IMR-90 (cell line): ENCODE measurements around the gene MED12. TPM values are rescaled to one million over a fixed set of nuclear protein-coding genes. Genes with fewer than 3 reads are reported as not detected.

Experiments
- ATAC-seq: fragments of 200-7000 bp; cut with Tn5 transposase; 2 replicates; pipeline ENCODE4 v1.9.1; 2020; ENCODE audit warnings: low read depth, mild to moderate bottlenecking, moderate library complexity
- BruUV-seq: library from RNA; stranded (reverse); fragments of 400-500 nt; replicated peaks from 2 replicates; lab custom pipeline; 2021; lab: Mats Ljungman, UMichigan
- CTCF ChIA-PET: fragments of 300-600 bp; formaldehyde crosslinking; extraction: SDS; loops from one replicate; lab custom pipeline; 2021; ENCODE audit warnings: antibody characterized with exemption; lab: Yijun Ruan, JAX
- POLR2A ChIA-PET: fragments of 300-600 bp; sonication (Branson Sonifier 250); formaldehyde crosslinking; loops from one replicate; lab custom pipeline; 2022; ENCODE audit warnings: antibody characterized with exemption; ENCODE audit not compliant: unreplicated experiment; lab: Charles Lee
- DNase-seq: peaks from one replicate; pipeline ENCODE4 v3.0.0; 2013
- H2AFZ ChIP-seq: replicated peaks from 2 replicates; pipeline ENCODE3; 2013; ENCODE audit warnings: low read length, mild to moderate bottlenecking; ENCODE audit not compliant: poor library complexity
- H2AK5ac ChIP-seq: 2 replicates; pipeline ENCODE4 v1.6.1; 2013; ENCODE audit warnings: low read depth, low read length, inconsistent platforms
- H2AK9ac ChIP-seq: replicated peaks from 2 replicates; pipeline ENCODE3; 2013; ENCODE audit warnings: mild to moderate bottlenecking, low read depth, low read length, moderate library complexity; ENCODE audit not compliant: poor library complexity
- H2BK120ac ChIP-seq: 2 replicates; pipeline ENCODE4 v1.6.1; 2013; ENCODE audit warnings: low read depth, low read length, inconsistent platforms
- H2BK15ac ChIP-seq: 3 replicates; pipeline ENCODE4 v1.6.1; 2013; ENCODE audit warnings: low read depth, low read length, inconsistent platforms
- H2BK20ac ChIP-seq: 2 replicates; pipeline ENCODE4 v1.6.1; 2013; ENCODE audit warnings: low read depth, mild to moderate bottlenecking, inconsistent platforms, low read length, moderate library complexity
- H2BK5ac ChIP-seq: 2 replicates; pipeline ENCODE4 v1.6.1; 2013; ENCODE audit warnings: mild to moderate bottlenecking, low read depth, low read length, inconsistent platforms; ENCODE audit not compliant: poor library complexity, severe bottlenecking
- H3K14ac ChIP-seq: replicated peaks from 2 replicates; pipeline ENCODE4 v1.6.1; 2013; ENCODE audit warnings: low read depth, low read length, inconsistent platforms
- H3K18ac ChIP-seq: 2 replicates; pipeline ENCODE4 v1.6.1; 2013; ENCODE audit warnings: low read depth, low read length, control low read depth
- H3K23ac ChIP-seq: 2 replicates; pipeline ENCODE4 v1.6.1; 2013; ENCODE audit warnings: low read depth, low read length, inconsistent platforms
- H3K27ac ChIP-seq: 2 replicates; pipeline ENCODE4 v1.5.1; 2013; ENCODE audit warnings: mild to moderate bottlenecking, control low read depth, low read length; ENCODE audit not compliant: insufficient read depth
- H3K27me3 ChIP-seq: 2 replicates; pipeline ENCODE4 v1.6.1; 2013; ENCODE audit warnings: low read length; ENCODE audit not compliant: control insufficient read depth, insufficient read depth
- H3K36me3 ChIP-seq: 2 replicates; pipeline ENCODE4 v1.6.1; 2013; ENCODE audit warnings: low read length, mixed read lengths; ENCODE audit not compliant: control insufficient read depth, insufficient read depth
- H3K4ac ChIP-seq: 2 replicates; pipeline ENCODE4 v1.6.1; 2013; ENCODE audit warnings: low read depth, low read length, inconsistent platforms
- H3K4me1 ChIP-seq: 2 replicates; pipeline ENCODE4 v1.6.1; 2013; ENCODE audit warnings: low read length, mixed read lengths; ENCODE audit not compliant: control insufficient read depth, insufficient read depth
- H3K4me2 ChIP-seq: 2 replicates; pipeline ENCODE4 v1.6.1; 2013; ENCODE audit warnings: low read depth, mild to moderate bottlenecking, control low read depth, low read length, moderate library complexity
- H3K4me3 ChIP-seq: 2 replicates; pipeline ENCODE4 v1.5.1; 2013; ENCODE audit warnings: low read depth, mild to moderate bottlenecking, control low read depth, low read length, moderate library complexity; ENCODE audit not compliant: insufficient read depth
- H3K56ac ChIP-seq: 2 replicates; pipeline ENCODE4 v1.6.1; 2013; ENCODE audit warnings: low read length, inconsistent platforms; ENCODE audit not compliant: insufficient read depth; ENCODE audit errors: extremely low read depth
- H3K79me1 ChIP-seq, 2 experiments: 2 replicates each; pipeline ENCODE4 v1.6.1; 2013; ENCODE audit warnings: low read length in 2 of 2, inconsistent platforms in 1 of 2, low read depth in 1 of 2
- H3K9ac ChIP-seq: 2 replicates; pipeline ENCODE4 v1.6.1; 2013; ENCODE audit warnings: low read depth, low read length, control low read depth
- H3K9me1 ChIP-seq: 2 replicates; pipeline ENCODE4 v1.6.1; 2013; ENCODE audit warnings: low read length, inconsistent platforms; ENCODE audit not compliant: insufficient read depth
- H3K9me3 ChIP-seq: 2 replicates; pipeline ENCODE4 v1.6.1; 2013; ENCODE audit warnings: low read length; ENCODE audit not compliant: control insufficient read depth, insufficient read depth
- H4K20me1 ChIP-seq: 2 replicates; pipeline ENCODE4 v1.6.1; 2013; ENCODE audit warnings: low read length, inconsistent platforms; ENCODE audit not compliant: insufficient read depth
- H4K5ac ChIP-seq: 2 replicates; pipeline ENCODE4 v1.6.1; 2013; ENCODE audit warnings: mild to moderate bottlenecking, low read depth, low read length, control low read depth
- H4K8ac ChIP-seq, 2 experiments: 2 replicates each; pipeline ENCODE4 v1.6.1; 2013; ENCODE audit warnings: low read depth in 2 of 2, low read length in 2 of 2, control low read depth in 1 of 2, inconsistent platforms in 1 of 2
- H4K91ac ChIP-seq: 2 replicates; pipeline ENCODE4 v1.6.1; 2013; ENCODE audit warnings: low read depth, low read length, inconsistent platforms; ENCODE audit not compliant: insufficient read depth
- BHLHE40 ChIP-seq: fragments of 150-350 bp; IDR thresholded peaks from 2 replicates; pipeline ENCODE4 v1.6.1; 2016; ENCODE audit warnings: mild to moderate bottlenecking, low read depth, low read length
- CEBPB ChIP-seq: IDR thresholded peaks from 2 replicates; pipeline ENCODE4 v1.6.1; 2012; ENCODE audit warnings: low read depth, low read length, improper control_type of control experiment
- CHD1 ChIP-seq: IDR thresholded peaks from 2 replicates; pipeline ENCODE4 v1.6.1; 2012; ENCODE audit warnings: low read depth, low read length, improper control_type of control experiment
- CTCF ChIP-seq: conservative IDR thresholded peaks from 2 replicates; pipeline ENCODE4 v1.5.1; 2012; ENCODE audit warnings: mild to moderate bottlenecking, low read depth, low read length, improper control_type of control experiment
- ELK1 ChIP-seq: fragments of 150-350 bp; IDR thresholded peaks from 2 replicates; pipeline ENCODE4 v1.6.1; 2016; ENCODE audit warnings: low read depth, mild to moderate bottlenecking, low read length, moderate library complexity, borderline replicate concordance
- FOS ChIP-seq: fragments of 150-350 bp; IDR thresholded peaks from 2 replicates; pipeline ENCODE4 v1.6.1; 2016; ENCODE audit warnings: low read depth, low read length
- MAFK ChIP-seq: IDR thresholded peaks from 2 replicates; pipeline ENCODE4 v1.6.1; 2012; ENCODE audit warnings: low read depth, low read length, improper control_type of control experiment
- MAZ ChIP-seq: IDR thresholded peaks from 2 replicates; pipeline ENCODE4 v1.6.1; 2012; ENCODE audit warnings: low read depth, mild to moderate bottlenecking, low read length, improper control_type of control experiment, moderate library complexity, borderline replicate concordance
- MXI1 ChIP-seq: IDR thresholded peaks from 2 replicates; pipeline ENCODE4 v1.6.1; 2012; ENCODE audit warnings: low read depth, mild to moderate bottlenecking, low read length, moderate library complexity, borderline replicate concordance
- NFE2L2 ChIP-seq: fragments of 150-350 bp; IDR thresholded peaks from 2 replicates; pipeline ENCODE4 v1.6.1; 2016; ENCODE audit warnings: low read depth, mild to moderate bottlenecking, low read length
- POLR2A ChIP-seq: IDR thresholded peaks from 2 replicates; pipeline ENCODE4 v1.6.1; 2012; ENCODE audit warnings: mild to moderate bottlenecking, low read depth, low read length
- RAD21 ChIP-seq: IDR thresholded peaks from 2 replicates; pipeline ENCODE4 v1.6.1; 2012; ENCODE audit warnings: low read length, improper control_type of control experiment
- RCOR1 ChIP-seq: IDR thresholded peaks from 2 replicates; pipeline ENCODE4 v1.6.1; 2012; ENCODE audit warnings: mild to moderate bottlenecking, low read length, improper control_type of control experiment; ENCODE audit not compliant: insufficient replicate concordance
- RFX5 ChIP-seq: IDR thresholded peaks from 2 replicates; pipeline ENCODE4 v1.8.0; 2012; ENCODE audit warnings: low read depth, mild to moderate bottlenecking, low read length, moderate library complexity
- SMC3 ChIP-seq: fragments of 150-350 bp; IDR thresholded peaks from 2 replicates; pipeline ENCODE4 v1.6.1; 2016; ENCODE audit warnings: low read depth, mild to moderate bottlenecking, antibody characterized with exemption, low read length, moderate library complexity
- USF2 ChIP-seq: fragments of 150-350 bp; IDR thresholded peaks from 2 replicates; pipeline ENCODE4 v1.6.1; 2017; ENCODE audit warnings: mild to moderate bottlenecking, antibody characterized with exemption, low read length, low read depth
- WGBS, 2 experiments: methylation state at CpG; one replicate each; pipeline versions ENCODE4 v1.1.5 to v1.1.7; 2013; ENCODE audit warnings: missing lambda C conversion rate in 2 of 2; ENCODE audit not compliant: insufficient read length in 1 of 2; ENCODE audit errors: extremely low coverage in 2 of 2; 5-methylcytosine and 5-hydroxymethylcytosine counted together
- dilution Hi-C: fragments of 300-500 bp; cut with HindIII; formaldehyde crosslinking; loops from one replicate; pipeline ENCODE4 v1.14.3; 2018; ENCODE audit warnings: low sequenced_read_pairs; ENCODE audit not compliant: unreplicated experiment
- in situ Hi-C: fragments of 300-500 bp; cut with MboI; formaldehyde crosslinking; loops from 3 replicates; pipeline ENCODE4 v1.14.3; 2019; ENCODE audit warnings: low sequenced_read_pairs, inconsistent platforms, mixed read lengths
- intact Hi-C: fragments of 100-400 bp; cut with micrococcal nuclease; formaldehyde crosslinking; loops from 2 replicates; pipeline ENCODE4 v1.10.0; 2022
- polyA plus RNA-seq, 3 experiments: library from polyadenylated mRNA; depleted of rRNA; stranded (reverse); fragments of >200 nt; gene quantifications; 2 replicates each; pipeline ENCODE4 v1.2.3, GENCODE V29; 2012; ENCODE audit warnings: low replicate concordance in 1 of 3
- total RNA-seq: library from RNA; depleted of rRNA; stranded (reverse); fragments of >200 nt; gene quantifications from 2 replicates; pipeline ENCODE4 v1.2.3, GENCODE V29; 2012

MED12 gene
- total and polyA plus RNA-seq, 2 of the 4 experiments (the other 2 are of a cell fraction) = 9.1 to 19.8 TPM

GRCh38 chrX:71131510-71131909, 13.1 kb downstream of the MED12 start:
- no peak overlapping the region for H2BK15ac ChIP-seq
- H4K5ac ChIP-seq = no peak overlapping the region
- no peak overlapping the region for H3K27ac ChIP-seq
- H2AK9ac ChIP-seq = no peak overlapping the region
- H4K91ac ChIP-seq = no peak overlapping the region
- no peak overlapping the region for H2BK120ac ChIP-seq
- in situ Hi-C loops = no loop called here
- H3K79me1 ChIP-seq = peaks cover 0 to 5% of the 10 kb centered on the region in 2 experiments; a peak in 1 of 4 replicates
- no peak overlapping the region for H2BK5ac ChIP-seq
- H2AK5ac ChIP-seq = no peak overlapping the region
- ChIA-PET CTCF (no interaction called here), POLR2A (no interaction called here)
- dilution Hi-C loops = no loop called here
- WGBS, 2 experiments = no CpG with 5 or more reads among the region's 4 CpGs
- DNase-seq = no peak
- no peak overlapping the region for H3K9ac ChIP-seq
- no peak overlapping the region for H3K4me3 ChIP-seq
- H2BK20ac ChIP-seq = no peak overlapping the region
- H3K27me3 ChIP-seq = no peaks in the 10 kb centered on the region; the same call in 1 of the 2 replicates
- H2AFZ ChIP-seq = no peak overlapping the region
- no peak for ATAC-seq
- H3K9me1 ChIP-seq = no peaks in the 10 kb centered on the region
- H4K20me1 ChIP-seq = peaks cover 5% of the 10 kb centered on the region; the same call in 1 of the 2 replicates
- no peaks in the 10 kb centered on the region for H3K4me1 ChIP-seq
- no peak overlapping the region for H3K4me2 ChIP-seq
- H4K8ac ChIP-seq = no peak overlapping the region
- H3K23ac ChIP-seq = no peak overlapping the region
- TF ChIP-seq NFE2L2 = no peak
- no peak for TF ChIP-seq MAFK
- no peak for TF ChIP-seq RCOR1
- no peak for TF ChIP-seq BHLHE40
- no peak for TF ChIP-seq MXI1
- no peak for TF ChIP-seq RAD21
- no peak for TF ChIP-seq FOS
- no peak for TF ChIP-seq ELK1
- no peak for TF ChIP-seq POLR2A
- no peak for TF ChIP-seq SMC3
- no peak for TF ChIP-seq RFX5
- no peak for TF ChIP-seq CHD1
- no peak for TF ChIP-seq CEBPB
- TF ChIP-seq CTCF = no peak
- no peak for TF ChIP-seq USF2
- TF ChIP-seq MAZ = no peak
- no peak overlapping the region for H3K56ac ChIP-seq
- BruUV-seq = no TSS peak
- no peak overlapping the region for H3K4ac ChIP-seq
- H3K36me3 ChIP-seq = peaks cover 59% of the 10 kb centered on the region
- H3K14ac ChIP-seq = no peak overlapping the region
- no peak overlapping the region for H3K18ac ChIP-seq
- H3K9me3 ChIP-seq = no peaks in the 10 kb centered on the region
- intact Hi-C loops = no loop called here
